Measurements from ENCODE around the gene RAPGEF4. TPM values are rescaled to one million over a fixed set of nuclear protein-coding genes. Genes with fewer than 3 reads are reported as not detected.

RAPGEF4 gene
- total and polyA plus RNA-seq, 12 donors = 1.2 to 11.2 (median 7.9) TPM

DNA sequence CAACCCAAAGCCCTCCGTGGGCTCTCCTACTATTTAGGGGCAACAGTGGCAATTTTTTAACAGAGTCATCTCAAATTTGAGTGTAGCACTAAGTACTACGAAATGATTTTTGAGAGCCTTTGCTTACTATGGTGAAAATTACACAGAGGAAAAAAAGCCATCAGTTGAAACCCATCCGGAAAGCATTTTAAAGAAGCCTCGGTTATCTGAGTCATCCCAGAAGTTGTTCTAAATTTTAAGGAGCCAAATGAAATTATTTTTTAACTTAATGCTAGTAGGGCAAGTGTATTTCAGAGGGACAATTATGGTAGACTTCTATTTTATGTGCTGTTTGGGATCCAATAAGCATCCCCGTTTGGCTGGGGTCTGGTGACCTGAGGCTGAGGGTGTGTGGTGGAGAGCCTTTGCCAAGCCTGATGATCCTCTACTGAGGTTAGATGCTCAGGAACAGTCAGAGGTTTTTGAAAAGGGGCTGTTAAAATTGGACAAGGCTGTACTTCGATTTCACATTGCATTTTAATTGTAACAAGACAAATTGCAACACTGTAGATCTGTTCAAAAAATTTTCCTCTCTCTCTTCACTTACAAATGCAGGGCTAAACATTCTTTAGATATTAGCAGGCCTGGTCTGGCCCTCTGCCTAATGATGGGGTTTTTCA is 47.0 kb downstream of the RAPGEF4 start:
- no peaks in the 10 kb centered on the region for H3K36me3 ChIP-seq

DNA sequence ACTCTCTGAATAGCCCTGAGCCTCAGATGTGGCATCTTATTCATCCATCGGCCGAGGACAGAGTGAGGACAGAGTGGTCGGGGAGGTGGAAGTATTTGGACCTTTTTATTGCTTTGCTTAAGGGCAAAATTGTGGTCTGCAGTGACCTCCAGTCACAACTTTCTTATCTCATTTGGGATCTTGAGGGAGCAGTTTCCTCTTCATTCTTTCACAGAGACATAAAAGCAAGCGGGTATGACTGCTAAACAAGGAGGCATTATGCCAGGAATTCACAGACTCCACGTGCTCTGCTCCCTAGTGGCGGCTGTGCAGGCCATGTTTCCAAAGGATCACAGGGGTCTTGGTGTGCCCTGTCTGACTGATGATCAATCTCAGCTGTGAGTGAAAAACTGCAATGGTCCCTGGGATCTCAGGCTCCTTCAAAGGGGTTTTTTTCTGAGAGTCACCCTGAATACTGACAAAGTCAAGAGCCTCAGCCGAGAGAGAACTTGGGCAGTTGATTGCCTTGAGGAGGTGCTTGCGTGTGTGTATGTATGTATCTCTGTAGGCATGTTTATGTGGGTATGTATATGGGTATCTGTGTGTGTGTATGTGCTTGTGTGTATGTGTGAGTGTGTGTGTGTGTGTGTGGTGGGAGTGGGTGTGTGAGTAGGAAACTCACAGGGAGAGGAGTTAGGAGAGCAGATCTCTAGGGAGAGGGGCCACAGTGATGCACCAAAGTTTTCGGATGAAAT is 47.7 kb downstream of the RAPGEF4 start:
- peaks cover 0 to 2% (median 0%) of the 10 kb centered on the region in 11 donors for H3K9me3 ChIP-seq
- DNase-seq (peak in 1 of 2 donors; percentile 5), ATAC-seq (peak in 6 of 8 donors; percentile 30 to 69 (median 53))
- H3K4me1 ChIP-seq = peaks cover 0 to 11% (median 9%) of the 10 kb centered on the region in 9 donors
- no peak overlapping the region for H3K4me3 ChIP-seq
- H3K27ac ChIP-seq = no peak overlapping the region
- WGBS, 2 donors = 37 to 38% methylated on average over 9 of the region's 9 CpGs
- intact Hi-C loops (cut with DNase I) = no loop called here
- no peaks in the 10 kb centered on the region for H3K27me3 ChIP-seq
- no peaks in the 10 kb centered on the region for H3K36me3 ChIP-seq
- TF ChIP-seq, protein P1, sequence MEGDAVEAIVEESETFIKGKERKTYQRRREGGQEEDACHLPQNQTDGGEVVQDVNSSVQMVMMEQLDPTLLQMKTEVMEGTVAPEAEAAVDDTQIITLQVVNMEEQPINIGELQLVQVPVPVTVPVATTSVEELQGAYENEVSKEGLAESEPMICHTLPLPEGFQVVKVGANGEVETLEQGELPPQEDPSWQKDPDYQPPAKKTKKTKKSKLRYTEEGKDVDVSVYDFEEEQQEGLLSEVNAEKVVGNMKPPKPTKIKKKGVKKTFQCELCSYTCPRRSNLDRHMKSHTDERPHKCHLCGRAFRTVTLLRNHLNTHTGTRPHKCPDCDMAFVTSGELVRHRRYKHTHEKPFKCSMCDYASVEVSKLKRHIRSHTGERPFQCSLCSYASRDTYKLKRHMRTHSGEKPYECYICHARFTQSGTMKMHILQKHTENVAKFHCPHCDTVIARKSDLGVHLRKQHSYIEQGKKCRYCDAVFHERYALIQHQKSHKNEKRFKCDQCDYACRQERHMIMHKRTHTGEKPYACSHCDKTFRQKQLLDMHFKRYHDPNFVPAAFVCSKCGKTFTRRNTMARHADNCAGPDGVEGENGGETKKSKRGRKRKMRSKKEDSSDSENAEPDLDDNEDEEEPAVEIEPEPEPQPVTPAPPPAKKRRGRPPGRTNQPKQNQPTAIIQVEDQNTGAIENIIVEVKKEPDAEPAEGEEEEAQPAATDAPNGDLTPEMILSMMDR (IDR thresholded peaks at IDR 0.05) = peak in 4 of 9 donors; percentile 11 to 28 (median 18)

More for the DNA sequence above, 47.0 kb downstream of the RAPGEF4 start:
- H3K4me1 ChIP-seq = peaks cover 0 to 11% (median 9%) of the 10 kb centered on the region in 9 donors
- H3K9me3 ChIP-seq = peaks cover 0 to 2% (median 0%) of the 10 kb centered on the region in 11 donors
- no peak overlapping the region for H3K27ac ChIP-seq
- intact Hi-C loops (cut with DNase I) = no loop called here
- WGBS, 2 donors = 81 to 84% methylated on average over 6 of the region's 6 CpGs
- no peak for DNase-seq
- ATAC-seq = peak in 2 of 8 donors; percentile 25 to 50
- no peaks in the 10 kb centered on the region for H3K27me3 ChIP-seq
- TF ChIP-seq, protein P1 (IDR thresholded peaks at IDR 0.05) = no peak
- H3K4me3 ChIP-seq = no peak overlapping the region

DNA sequence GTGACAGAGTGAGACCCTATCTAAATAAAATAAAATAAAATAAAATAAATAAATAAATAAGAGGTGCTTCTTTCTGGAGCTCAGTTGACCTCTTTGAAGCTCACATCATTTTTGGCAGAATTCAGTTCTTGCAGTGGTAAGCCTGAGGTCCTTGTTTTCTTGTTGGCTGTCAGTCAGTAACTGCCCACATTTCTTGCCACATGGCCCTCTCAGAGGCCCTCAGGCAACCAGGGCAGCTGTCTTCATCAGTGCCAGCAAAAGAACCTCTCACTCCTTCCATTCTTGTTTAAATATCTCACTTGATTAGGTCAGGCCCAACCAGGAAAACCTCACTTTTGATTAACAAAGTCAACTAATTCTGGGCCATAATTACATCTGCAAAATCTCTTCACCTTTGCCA is 53.2 kb downstream of the RAPGEF4 start:
- intact Hi-C loops (cut with DNase I) = no loop called here

DNA sequence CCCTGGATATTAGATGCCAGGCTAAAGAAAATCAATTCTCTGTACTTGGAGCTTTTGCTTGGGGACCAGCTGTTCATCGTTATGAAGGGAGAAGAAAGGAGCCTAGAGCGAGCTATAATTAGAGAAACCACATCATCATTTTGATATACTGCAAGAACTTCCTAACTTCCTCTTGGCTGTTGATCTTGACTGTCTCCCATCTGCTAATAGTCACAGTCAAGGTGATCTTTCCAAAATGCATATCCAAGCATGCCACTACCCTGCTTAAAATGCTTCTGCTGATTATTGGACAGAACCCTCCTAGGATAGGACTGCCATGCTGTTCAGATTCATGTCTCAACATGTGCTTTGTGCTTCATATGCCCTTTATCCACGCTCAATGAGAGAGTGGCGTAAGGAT is 54.8 kb downstream of the RAPGEF4 start:
- no peaks in the 10 kb centered on the region for H3K27me3 ChIP-seq
- DNase-seq = no peak
- H3K36me3 ChIP-seq = no peaks in the 10 kb centered on the region
- peaks cover 0 to 8% (median 0%) of the 10 kb centered on the region in 9 donors for H3K4me1 ChIP-seq
- no peaks in the 10 kb centered on the region for H3K9me3 ChIP-seq
- intact Hi-C loops (cut with DNase I) = no loop called here
- WGBS, 2 donors = 41 to 45% methylated on average over 4 of the region's 4 CpGs
- ATAC-seq = peak in 5 of 8 donors; percentile 26 to 89 (median 62)
- no peak overlapping the region for H3K4me3 ChIP-seq
- TF ChIP-seq, protein P1 (IDR thresholded peaks at IDR 0.05) = no peak
- no peak overlapping the region for H3K27ac ChIP-seq

More for the DNA sequence above, 53.2 kb downstream of the RAPGEF4 start:
- peaks cover 0 to 8% (median 0%) of the 10 kb centered on the region in 9 donors for H3K4me1 ChIP-seq
- H3K27me3 ChIP-seq = no peaks in the 10 kb centered on the region
- TF ChIP-seq, protein P1 (IDR thresholded peaks at IDR 0.05) = no peak
- no peak overlapping the region for H3K4me3 ChIP-seq
- H3K9me3 ChIP-seq = no peaks in the 10 kb centered on the region
- H3K27ac ChIP-seq = no peak overlapping the region
- DNase-seq = no peak
- ATAC-seq = no peak
- no peaks in the 10 kb centered on the region for H3K36me3 ChIP-seq
